Natural killer cell (primary cell): ENCODE results near the gene LCP2. TPM values are rescaled to one million over a fixed set of nuclear protein-coding genes. Genes with fewer than 3 reads are reported as not detected.

Experiments used
- ATAC-seq, 3 donors: fragments of 150-1000 bp in 2 of 3; fragments of 200-7000 bp in 1 of 3; cut with Tn5 transposase; 1 replicate in 1 of 3; 2 replicates in 2 of 3; pipeline ENCODE4 v1.10.0; 2021; ENCODE audit warnings: mild to moderate bottlenecking in 2 of 3, moderate library complexity in 2 of 3
- DNase-seq, 2 donors: peaks; one replicate each; pipeline versions ENCODE4 v3.0.0 to v3.0.0-alpha.2; 2013 to 2021; ENCODE audit warnings: mixed read lengths in 1 of 2
- H3K27ac ChIP-seq: one replicate; pipeline ENCODE4 v1.5.1; 2013; ENCODE audit warnings: mild to moderate bottlenecking, low read length
- H3K27me3 ChIP-seq: one replicate; pipeline ENCODE4 v1.6.1; 2013; ENCODE audit warnings: low read length; ENCODE audit not compliant: control insufficient read depth, insufficient read depth
- H3K36me3 ChIP-seq: one replicate; pipeline ENCODE4 v1.6.1; 2013; ENCODE audit warnings: low read length; ENCODE audit not compliant: control insufficient read depth, insufficient read depth
- H3K4me1 ChIP-seq: one replicate; pipeline ENCODE4 v1.6.1; 2013; ENCODE audit warnings: low read length; ENCODE audit not compliant: control insufficient read depth, insufficient read depth
- H3K4me3 ChIP-seq: one replicate; pipeline ENCODE4 v1.5.1; 2013; ENCODE audit warnings: low read length
- H3K9me3 ChIP-seq: one replicate; pipeline ENCODE4 v1.6.1; 2013; ENCODE audit warnings: low read length; ENCODE audit not compliant: control insufficient read depth, insufficient read depth
- H3K27ac Mint-ChIP-seq, 2 donors: one replicate each; pipeline ENCODE4 v1.8.0; 2022; ENCODE audit warnings: mild to moderate bottlenecking in 2 of 2, mixed read lengths in 2 of 2, moderate library complexity in 1 of 2
- H3K27me3 Mint-ChIP-seq, 2 donors: one replicate each; pipeline ENCODE4 v1.8.0; 2022; ENCODE audit warnings: low read depth in 2 of 2, mixed read lengths in 2 of 2
- H3K36me3 Mint-ChIP-seq: one replicate; pipeline ENCODE4 v1.8.0; 2022; ENCODE audit warnings: mixed read lengths
- H3K4me1 Mint-ChIP-seq, 2 donors: one replicate each; pipeline ENCODE4 v1.8.0; 2022; ENCODE audit warnings: mixed read lengths in 2 of 2
- H3K4me3 Mint-ChIP-seq: one replicate; pipeline ENCODE4 v1.8.0; 2022; ENCODE audit warnings: mild to moderate bottlenecking, moderate library complexity, mixed read lengths
- H3K9me3 Mint-ChIP-seq, 2 donors: one replicate each; pipeline ENCODE4 v1.8.0; 2022; ENCODE audit warnings: mixed read lengths in 2 of 2
- WGBS: methylation state at CpG from one replicate; pipeline ENCODE4 v1.1.7; 2013; ENCODE audit warnings: missing lambda C conversion rate; ENCODE audit not compliant: insufficient coverage; 5-methylcytosine and 5-hydroxymethylcytosine counted together
- intact Hi-C: fragments of 100-400 bp; cut with micrococcal nuclease; formaldehyde crosslinking; loops from one replicate; pipeline ENCODE4 v1.14.2; 2022
- total RNA-seq, 4 donors: library from RNA; stranded (reverse); fragments of 120-200 nt in 1 of 4; gene quantifications; one replicate each; pipeline versions ENCODE4 v1.2.3 to v1.2.4, GENCODE V29; 2013 to 2022
- TF ChIP-seq, protein P1 (sequence below): fragments of 200-600 bp; IDR thresholded peaks from one replicate; pipeline ENCODE4 v1.8.0; 2022; ENCODE audit warnings: antibody characterized with exemption

The LCP2 gene
- total RNA-seq, 3 donors from 2014 or later (not counting 1 experiment from before 2014, with no cell fraction given) = 376 to 488 (median 450) TPM

- peak; percentile 76 to 84 (median 80) for ATAC-seq
- intact Hi-C loops = no loop called here
- peak overlapping the region; percentile 2 for H3K27ac ChIP-seq
- TF ChIP-seq, protein P1, sequence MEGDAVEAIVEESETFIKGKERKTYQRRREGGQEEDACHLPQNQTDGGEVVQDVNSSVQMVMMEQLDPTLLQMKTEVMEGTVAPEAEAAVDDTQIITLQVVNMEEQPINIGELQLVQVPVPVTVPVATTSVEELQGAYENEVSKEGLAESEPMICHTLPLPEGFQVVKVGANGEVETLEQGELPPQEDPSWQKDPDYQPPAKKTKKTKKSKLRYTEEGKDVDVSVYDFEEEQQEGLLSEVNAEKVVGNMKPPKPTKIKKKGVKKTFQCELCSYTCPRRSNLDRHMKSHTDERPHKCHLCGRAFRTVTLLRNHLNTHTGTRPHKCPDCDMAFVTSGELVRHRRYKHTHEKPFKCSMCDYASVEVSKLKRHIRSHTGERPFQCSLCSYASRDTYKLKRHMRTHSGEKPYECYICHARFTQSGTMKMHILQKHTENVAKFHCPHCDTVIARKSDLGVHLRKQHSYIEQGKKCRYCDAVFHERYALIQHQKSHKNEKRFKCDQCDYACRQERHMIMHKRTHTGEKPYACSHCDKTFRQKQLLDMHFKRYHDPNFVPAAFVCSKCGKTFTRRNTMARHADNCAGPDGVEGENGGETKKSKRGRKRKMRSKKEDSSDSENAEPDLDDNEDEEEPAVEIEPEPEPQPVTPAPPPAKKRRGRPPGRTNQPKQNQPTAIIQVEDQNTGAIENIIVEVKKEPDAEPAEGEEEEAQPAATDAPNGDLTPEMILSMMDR = no peak
- peak in 1 of 2 donors; percentile 83 for DNase-seq
- Mint-ChIP-seq H3K9me3 (no peaks in the 10 kb centered on the region), H3K27me3 (no peaks in the 10 kb centered on the region), H3K36me3 (no peaks in the 10 kb centered on the region), H3K27ac (peak overlapping the region; percentile 5 to 31), H3K4me3 (no peak overlapping the region), H3K4me1 (peaks cover 16 to 28% of the 10 kb centered on the region in 2 donors)
- H3K4me1 ChIP-seq = peaks cover 16% of the 10 kb centered on the region
- H3K4me3 ChIP-seq = no peak overlapping the region
- no peaks in the 10 kb centered on the region for H3K36me3 ChIP-seq
- no peaks in the 10 kb centered on the region for H3K9me3 ChIP-seq
- no peaks in the 10 kb centered on the region for H3K27me3 ChIP-seq
- 41% methylated on average over 3 of the region's 3 CpGs for WGBS
Observed at GRCh38 chr5:170312666-170313065, 15.1 kb upstream of the LCP2 start.

GRCh38 chr5:170312301-170312595 is 14.7 kb upstream of the LCP2 start:
- no peak for ATAC-seq
- no peaks in the 10 kb centered on the region for H3K27me3 ChIP-seq
- intact Hi-C loops = no loop called here
- no peak overlapping the region for H3K4me3 Mint-ChIP-seq
- TF ChIP-seq, protein P1 = no peak
- no peaks in the 10 kb centered on the region for H3K36me3 ChIP-seq
- WGBS = 86% methylated on average over 5 of the region's 5 CpGs
- no peaks in the 10 kb centered on the region for H3K36me3 Mint-ChIP-seq
- no peaks in the 10 kb centered on the region for H3K9me3 ChIP-seq
- H3K4me1 Mint-ChIP-seq = peaks cover 16 to 28% of the 10 kb centered on the region in 2 donors
- peaks cover 16% of the 10 kb centered on the region for H3K4me1 ChIP-seq
- H3K27me3 Mint-ChIP-seq = no peaks in the 10 kb centered on the region
- peak overlapping the region; percentile 2 for H3K27ac ChIP-seq
- no peaks in the 10 kb centered on the region for H3K9me3 Mint-ChIP-seq
- H3K27ac Mint-ChIP-seq = peak overlapping the region; percentile 5 to 31
- DNase-seq = no peak
- H3K4me3 ChIP-seq = no peak overlapping the region

- Histone ChIP-seq H3K9me3 (no peaks in the 10 kb centered on the region), H3K4me1 (peaks cover 16% of the 10 kb centered on the region)
- peaks cover 16 to 33% of the 10 kb centered on the region in 2 donors for H3K4me1 Mint-ChIP-seq
Observed at GRCh38 chr5:170311511-170312300, 14.1 kb upstream of the LCP2 start.

More at GRCh38 chr5:170311511-170312300, 14.1 kb upstream of the LCP2 start:
- WGBS = 79% methylated on average over 7 of the region's 7 CpGs
- no peaks in the 10 kb centered on the region for H3K36me3 Mint-ChIP-seq
- H3K4me3 Mint-ChIP-seq = no peak overlapping the region
- no peak overlapping the region for H3K4me3 ChIP-seq
- no peak for ATAC-seq
- no peaks in the 10 kb centered on the region for H3K9me3 Mint-ChIP-seq
- no peaks in the 10 kb centered on the region for H3K27me3 ChIP-seq
- intact Hi-C loops = no loop called here
- no peaks in the 10 kb centered on the region for H3K27me3 Mint-ChIP-seq
- no peak for DNase-seq
- peak overlapping the region in 1 of 2 donors; percentile 31 for H3K27ac Mint-ChIP-seq
- H3K36me3 ChIP-seq = no peaks in the 10 kb centered on the region
- TF ChIP-seq, protein P1 = no peak
- H3K27ac ChIP-seq = no peak overlapping the region
